HUES48 (cell line): Measurements from ENCODE around the gene RNF17.
"Not testable (repeated sequence)": the region's sequence is repeated elsewhere in the genome, so short reads cannot be mapped to it uniquely, and the experiment has no call there.

Source experiments
- H3K27ac ChIP-seq: one replicate; pipeline ENCODE4 v1.7.0; 2013; ENCODE audit warnings: low read depth, low read length, inconsistent platforms
- H3K27me3 ChIP-seq: 2 replicates; pipeline ENCODE4 v1.6.1; 2013; ENCODE audit warnings: mild to moderate bottlenecking, low read length; ENCODE audit not compliant: control insufficient read depth, insufficient read depth
- H3K36me3 ChIP-seq: 2 replicates; pipeline ENCODE4 v1.6.1; 2013; ENCODE audit warnings: low read length; ENCODE audit not compliant: control insufficient read depth, insufficient read depth
- H3K4me1 ChIP-seq: 2 replicates; pipeline ENCODE4 v1.6.1; 2013; ENCODE audit warnings: mild to moderate bottlenecking, low read length; ENCODE audit not compliant: control insufficient read depth, insufficient read depth
- H3K4me3 ChIP-seq: 2 replicates; pipeline ENCODE4 v1.5.1; 2013; ENCODE audit warnings: mild to moderate bottlenecking, low read depth, low read length
- H3K9ac ChIP-seq: 2 replicates; pipeline ENCODE4 v1.6.1; 2013; ENCODE audit warnings: mild to moderate bottlenecking, low read depth, low read length, moderate library complexity
- H3K9me3 ChIP-seq: 2 replicates; pipeline ENCODE4 v1.6.1; 2013; ENCODE audit warnings: low read length; ENCODE audit not compliant: control insufficient read depth, insufficient read depth

The RNF17 gene

DNA sequence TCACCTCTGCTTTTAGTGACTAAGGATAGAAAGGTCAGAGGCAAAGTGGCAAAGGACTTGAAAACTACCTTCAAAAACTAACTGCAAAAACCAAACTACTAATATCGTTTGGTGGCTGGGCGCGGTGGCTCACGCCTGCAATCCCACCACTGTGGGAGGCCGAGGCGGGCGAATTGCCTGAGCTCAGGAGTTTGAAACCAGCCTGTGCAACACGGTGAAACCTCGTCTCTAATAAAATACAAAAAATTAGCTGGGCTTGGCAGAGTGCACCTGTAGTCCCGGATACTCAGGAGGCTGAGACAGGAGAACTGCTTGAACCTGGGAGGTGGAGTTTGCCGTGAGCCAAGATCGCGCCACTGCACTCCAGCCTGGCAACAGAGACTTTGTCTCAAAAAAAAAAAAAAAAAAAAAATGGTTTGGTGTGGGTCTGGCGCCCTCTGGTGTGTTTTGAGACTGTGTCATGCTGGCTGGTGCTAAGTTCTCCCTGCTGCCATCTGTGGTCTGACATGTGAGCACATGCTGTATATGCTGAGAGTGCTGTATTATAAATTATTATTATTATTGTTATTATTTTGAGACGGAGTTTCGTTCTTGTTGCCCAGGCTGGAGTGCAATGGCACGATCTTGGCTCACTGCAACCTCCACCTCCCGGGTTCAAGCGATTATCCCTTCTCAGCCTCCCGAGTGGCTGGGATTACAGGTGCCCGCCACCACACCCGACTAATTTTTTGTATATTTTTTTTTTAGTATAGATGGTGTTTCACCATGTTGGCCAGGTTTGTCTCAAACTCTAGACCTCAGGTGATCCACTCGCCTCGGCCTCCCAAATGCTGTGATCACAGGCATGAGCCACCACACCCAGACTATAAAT is 36.0 kb upstream of the RNF17 start:
- H3K4me1 ChIP-seq, result no peaks in the 10 kb centered on the region
- no peaks in the 10 kb centered on the region for H3K27me3 ChIP-seq
- no peak overlapping the region for H3K4me3 ChIP-seq
- no peaks in the 10 kb centered on the region for H3K9me3 ChIP-seq
- no peak overlapping the region for H3K9ac ChIP-seq
- H3K27ac ChIP-seq, result no peak overlapping the region
- no peaks in the 10 kb centered on the region for H3K36me3 ChIP-seq

DNA sequence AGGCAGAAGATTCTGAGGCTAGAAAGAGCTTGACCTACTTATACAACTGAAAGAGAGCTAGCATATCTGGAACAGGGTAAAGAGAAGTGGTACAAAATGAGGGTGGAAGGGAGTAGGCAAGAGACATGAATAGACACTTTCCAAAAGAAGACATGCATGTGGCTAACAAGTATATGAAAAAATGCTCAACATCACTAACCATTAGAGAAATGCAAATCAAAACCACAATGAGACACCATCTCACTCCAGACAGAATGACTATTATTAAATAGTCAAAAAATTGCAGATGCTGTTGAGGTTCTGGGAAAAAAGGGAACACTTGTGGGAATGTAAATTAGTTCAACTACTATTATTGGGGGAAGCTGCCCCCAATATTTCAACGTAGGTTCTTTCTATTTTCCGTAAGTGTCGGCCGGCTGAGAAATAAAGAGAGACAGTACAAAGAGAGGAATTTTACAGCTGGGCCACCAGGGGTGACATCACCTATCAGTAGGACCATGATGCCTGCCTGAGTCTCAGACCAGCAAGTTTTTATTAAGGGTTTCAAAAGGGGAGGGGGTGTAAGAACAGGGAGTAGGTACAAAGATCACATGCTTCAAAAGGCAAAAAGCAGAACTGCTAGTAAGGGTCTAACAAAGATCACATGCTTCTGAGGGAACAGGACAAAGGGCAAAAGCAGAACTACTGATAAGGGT is 32.9 kb upstream of the RNF17 start:
- not testable (repeated sequence) for H3K9me3 ChIP-seq, H3K9ac ChIP-seq, H3K4me1 ChIP-seq, H3K27me3 ChIP-seq, H3K36me3 ChIP-seq, H3K4me3 ChIP-seq, H3K27ac ChIP-seq

DNA sequence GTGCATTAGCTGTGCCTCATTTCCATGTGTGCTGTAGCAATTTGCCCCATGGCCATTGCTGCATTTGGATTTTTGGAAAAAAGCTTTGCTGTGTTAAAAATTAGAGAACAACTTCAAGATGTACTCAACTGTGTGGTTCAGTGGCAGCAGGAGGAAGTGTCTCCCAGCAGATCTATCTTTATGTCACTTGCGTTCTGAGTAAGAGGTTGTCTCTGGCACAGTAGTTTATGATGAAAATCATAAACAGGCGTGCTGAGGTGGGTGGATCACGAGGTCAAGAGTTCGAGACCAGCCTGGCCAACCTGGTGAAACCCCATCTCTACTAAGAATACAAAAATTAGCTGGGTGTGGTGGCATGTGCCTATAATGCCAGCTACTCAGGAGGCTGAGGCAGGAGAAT is 29.0 kb upstream of the RNF17 start:
- Histone ChIP-seq H3K27me3 (no peaks in the 10 kb centered on the region), H3K9ac (no peak overlapping the region), H3K36me3 (no peaks in the 10 kb centered on the region), H3K27ac (no peak overlapping the region), H3K4me1 (no peaks in the 10 kb centered on the region), H3K4me3 (no peak overlapping the region), H3K9me3 (no peaks in the 10 kb centered on the region)

DNA sequence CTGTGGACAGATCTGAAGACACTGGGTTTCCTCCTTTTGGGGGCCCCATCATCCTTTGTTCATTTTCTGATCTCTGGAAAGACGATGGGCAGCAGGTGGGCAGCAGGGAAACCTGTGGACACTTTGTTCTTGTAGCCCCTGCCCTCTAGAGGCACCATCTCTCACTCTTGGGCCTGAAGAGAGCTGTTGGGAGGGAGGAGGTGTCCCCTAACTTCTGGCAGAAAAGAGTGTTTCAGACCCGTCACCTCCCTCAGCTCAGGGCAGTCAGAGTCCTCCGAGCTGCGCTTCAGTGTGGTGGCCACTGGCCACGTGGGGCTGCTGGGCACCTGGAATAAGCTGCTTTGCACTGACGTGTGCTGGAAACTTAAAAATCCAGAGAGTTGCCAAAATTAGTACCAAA is 26.9 kb upstream of the RNF17 start:
- no peak overlapping the region for H3K27ac ChIP-seq
- no peak overlapping the region for H3K9ac ChIP-seq
- no peaks in the 10 kb centered on the region for H3K27me3 ChIP-seq
- no peak overlapping the region for H3K4me3 ChIP-seq
- H3K36me3 ChIP-seq, result no peaks in the 10 kb centered on the region
- no peaks in the 10 kb centered on the region for H3K4me1 ChIP-seq
- no peaks in the 10 kb centered on the region for H3K9me3 ChIP-seq

DNA sequence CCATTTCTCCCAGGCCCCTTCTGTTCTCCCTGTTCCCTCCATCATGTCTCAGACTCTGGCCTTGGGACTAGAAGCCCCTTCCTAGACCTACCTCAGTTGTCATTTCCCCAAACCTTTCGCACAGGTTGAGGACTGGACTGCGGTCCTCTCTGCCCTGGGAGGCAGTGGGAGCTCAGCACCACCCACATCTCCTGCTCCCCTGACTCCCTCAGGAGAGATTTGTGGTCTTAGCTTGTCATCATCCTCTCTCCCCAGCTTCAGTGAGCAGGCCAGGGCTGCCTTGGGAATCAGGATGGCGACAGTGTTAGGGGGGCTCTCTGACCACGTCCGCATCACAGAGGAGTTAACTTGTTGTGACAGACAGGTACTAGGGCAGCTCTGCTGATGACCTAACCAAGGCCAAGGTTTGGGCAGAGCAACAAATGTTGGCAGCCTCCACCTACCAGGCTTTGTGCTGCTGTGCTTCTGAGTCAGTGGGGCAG is 25.6 kb upstream of the RNF17 start:
- Histone ChIP-seq H3K9ac (no peak overlapping the region), H3K9me3 (no peaks in the 10 kb centered on the region), H3K27me3 (peaks cover 10% of the 10 kb centered on the region), H3K27ac (no peak overlapping the region), H3K4me3 (no peak overlapping the region), H3K4me1 (no peaks in the 10 kb centered on the region), H3K36me3 (no peaks in the 10 kb centered on the region)

DNA sequence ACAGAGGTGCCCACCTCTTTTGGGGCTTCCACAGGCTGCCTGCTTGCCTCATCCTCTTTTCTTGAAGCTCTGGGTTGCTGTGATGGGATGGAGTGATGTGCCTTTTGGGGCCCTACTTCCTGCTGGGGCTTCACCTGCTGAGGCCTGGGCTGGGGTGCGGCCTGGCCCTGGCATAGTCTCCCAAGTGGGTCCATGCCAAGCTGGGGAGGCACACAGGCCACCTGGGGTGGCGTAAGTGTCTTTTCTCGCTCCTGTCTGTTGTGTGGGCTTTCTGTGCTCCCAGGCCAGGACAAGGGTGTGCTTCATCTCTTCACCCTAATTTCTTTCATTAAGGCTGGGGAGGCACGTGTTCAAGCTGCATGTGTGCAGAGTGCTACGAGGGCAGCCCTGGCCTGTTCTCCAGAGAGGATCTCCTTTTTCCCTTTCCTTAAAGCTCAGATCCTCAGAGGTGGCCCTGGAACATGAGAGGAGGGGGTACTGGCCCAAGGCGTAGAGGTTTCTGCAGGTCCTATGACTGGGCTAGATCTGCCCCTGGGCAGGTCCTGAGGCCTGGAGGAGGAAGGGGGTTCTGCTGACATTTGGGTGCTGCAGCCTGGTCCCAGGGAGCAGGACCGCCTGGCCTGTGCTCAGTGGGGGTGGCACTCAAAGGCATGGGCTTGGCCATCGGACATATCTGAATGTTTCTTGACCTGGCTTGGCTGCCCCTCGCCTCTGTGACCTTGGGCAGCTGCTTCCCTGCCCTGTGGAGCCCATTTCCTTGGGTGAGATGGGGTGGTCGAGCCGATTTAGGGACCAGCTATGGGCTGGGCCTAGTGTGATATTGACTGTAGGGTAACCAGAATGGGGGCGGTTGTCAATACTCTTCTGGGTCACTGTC is 23.7 kb upstream of the RNF17 start:
- no peaks in the 10 kb centered on the region for H3K4me1 ChIP-seq
- no peaks in the 10 kb centered on the region for H3K36me3 ChIP-seq
- no peaks in the 10 kb centered on the region for H3K9me3 ChIP-seq
- peaks cover 28% of the 10 kb centered on the region for H3K27me3 ChIP-seq
- H3K9ac ChIP-seq, result no peak overlapping the region
- no peak overlapping the region for H3K4me3 ChIP-seq
- no peak overlapping the region for H3K27ac ChIP-seq

GRCh38 chr13:24741016-24741662 is 22.8 kb upstream of the RNF17 start:
- no peaks in the 10 kb centered on the region for H3K9me3 ChIP-seq
- no peak overlapping the region for H3K27ac ChIP-seq
- no peak overlapping the region for H3K4me3 ChIP-seq
- no peaks in the 10 kb centered on the region for H3K36me3 ChIP-seq
- peaks cover 6% of the 10 kb centered on the region; the same call in 1 of the 2 replicates for H3K4me1 ChIP-seq
- peaks cover 37% of the 10 kb centered on the region for H3K27me3 ChIP-seq
- H3K9ac ChIP-seq, result no peak overlapping the region

- no peak overlapping the region for H3K27ac ChIP-seq
- H3K36me3 ChIP-seq, result no peaks in the 10 kb centered on the region
Observed at GRCh38 chr13:24741791-24742190, 22.2 kb upstream of the RNF17 start.

DNA sequence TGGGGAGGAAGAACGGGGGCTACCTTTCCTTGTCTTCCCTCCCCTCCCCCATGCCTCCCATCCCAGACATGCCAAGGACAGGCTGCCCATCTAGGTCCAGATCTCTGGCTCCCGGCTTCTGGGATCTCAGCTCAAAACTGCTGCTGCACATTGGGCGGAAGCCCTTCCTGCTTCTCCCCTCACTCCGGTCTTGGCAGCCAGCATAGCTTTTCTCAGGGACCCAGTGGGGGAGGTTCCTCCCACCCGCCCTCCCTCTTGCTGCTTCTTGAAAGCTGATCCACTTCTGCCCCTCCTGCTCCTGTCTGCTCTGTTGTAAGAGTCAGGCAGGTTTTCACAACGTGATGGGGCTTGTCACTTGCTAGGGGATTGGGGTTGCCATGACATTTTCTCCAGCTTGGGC is 21.7 kb upstream of the RNF17 start:
- no peaks in the 10 kb centered on the region for H3K9me3 ChIP-seq
- peaks cover 48% of the 10 kb centered on the region for H3K27me3 ChIP-seq
- H3K4me3 ChIP-seq, result no peak overlapping the region
- no peak overlapping the region for H3K9ac ChIP-seq
- H3K36me3 ChIP-seq, result no peaks in the 10 kb centered on the region
- peaks cover 14% of the 10 kb centered on the region; the same call in 1 of the 2 replicates for H3K4me1 ChIP-seq
- no peak overlapping the region for H3K27ac ChIP-seq

More at GRCh38 chr13:24741791-24742190, 22.2 kb upstream of the RNF17 start:
- Histone ChIP-seq H3K9me3 (no peaks in the 10 kb centered on the region), H3K27me3 (peaks cover 43% of the 10 kb centered on the region), H3K4me1 (peaks cover 10% of the 10 kb centered on the region; the same call in 1 of the 2 replicates), H3K9ac (no peak overlapping the region), H3K4me3 (no peak overlapping the region)

DNA sequence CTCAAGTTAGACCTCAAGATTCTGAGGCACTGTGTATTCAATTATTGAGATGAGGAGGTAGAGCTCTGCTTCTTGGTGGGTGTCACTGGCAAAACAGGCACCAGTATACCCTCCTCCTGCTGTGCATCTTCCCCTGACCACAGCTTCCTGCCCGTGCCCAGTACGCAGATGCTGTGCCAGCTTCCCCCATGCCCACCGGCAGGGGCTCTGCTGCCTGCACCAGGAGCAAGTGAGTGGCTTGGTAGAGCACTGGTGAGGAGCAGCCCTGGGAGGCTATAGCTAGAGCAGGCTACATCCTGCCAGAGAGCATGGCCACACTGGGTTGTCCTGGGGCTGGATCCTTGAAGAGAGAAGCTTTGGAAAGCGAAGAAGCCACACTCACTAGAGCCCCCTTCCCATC is 21.0 kb upstream of the RNF17 start:
- Histone ChIP-seq H3K27me3 (peaks cover 55% of the 10 kb centered on the region), H3K4me3 (no peak overlapping the region), H3K27ac (no peak overlapping the region), H3K36me3 (no peaks in the 10 kb centered on the region), H3K9ac (no peak overlapping the region), H3K9me3 (no peaks in the 10 kb centered on the region), H3K4me1 (peaks cover 15% of the 10 kb centered on the region)
